T-cell (primary cell): ENCODE data around the gene GPATCH1. TPM values are rescaled to one million over a fixed set of nuclear protein-coding genes. Genes with fewer than 3 reads are reported as not detected.

Source experiments
- ATAC-seq, 4 experiments: fragments of 200-7000 bp in 3 of 4; fragments of 150-1000 bp in 1 of 4; cut with Tn5 transposase; replicated peaks in 1 of 4; 1 replicate in 3 of 4; 2 replicates in 1 of 4; pipeline ENCODE4 v1.10.0; 2021; ENCODE audit warnings: moderate library complexity in 3 of 4, mild to moderate bottlenecking in 2 of 4, moderate number of reproducible peaks in 1 of 4
- CTCF ChIA-PET, 2 donors: fragments of 300-600 bp; sonication (Branson Sonifier 250); formaldehyde crosslinking; loops; one replicate each; lab custom pipeline; 2022; ENCODE audit warnings: antibody characterized with exemption in 2 of 2; lab: Charles Lee
- POLR2A ChIA-PET, 2 donors: fragments of 300-600 bp; sonication (Branson Sonifier 250); formaldehyde crosslinking; loops; one replicate each; lab custom pipeline; 2022; ENCODE audit warnings: antibody characterized with exemption in 2 of 2; lab: Charles Lee
- DNase-seq, 35 experiments: peaks; one replicate each; pipeline versions ENCODE4 v3.0.0 to v3.0.0-alpha.2; 2013 to 2023
- H3K27ac ChIP-seq: one replicate; pipeline ENCODE4 v1.5.1; 2013; ENCODE audit warnings: low read length
- H3K27me3 ChIP-seq, 2 experiments: replicated peaks in 1 of 2; 1 replicate in 1 of 2; 2 replicates in 1 of 2; pipeline versions ENCODE4 v1.6.1 to v1.7.0; 2013; ENCODE audit warnings: low read length in 1 of 2, mixed read lengths in 1 of 2; ENCODE audit not compliant: control insufficient read depth in 2 of 2, insufficient read depth in 2 of 2; ENCODE audit errors: extremely low read depth in 1 of 2
- H3K36me3 ChIP-seq, 2 donors: 1 replicate in 1 of 2; 2 replicates in 1 of 2; pipeline versions ENCODE4 v1.6.1 to v1.7.0; 2013; ENCODE audit warnings: low read length in 1 of 2; ENCODE audit not compliant: control insufficient read depth in 2 of 2, insufficient read depth in 1 of 2; ENCODE audit errors: extremely low read depth in 1 of 2
- H3K4me1 ChIP-seq, 2 experiments: 1 replicate in 1 of 2; 2 replicates in 1 of 2; pipeline versions ENCODE4 v1.6.1 to v1.7.0; 2013; ENCODE audit warnings: low read length in 2 of 2, mixed read lengths in 1 of 2; ENCODE audit not compliant: insufficient read depth in 2 of 2, control insufficient read depth in 1 of 2; ENCODE audit errors: extremely low read depth in 1 of 2
- H3K4me3 ChIP-seq, 2 donors: 1 replicate in 1 of 2; 2 replicates in 1 of 2; pipeline versions ENCODE4 v1.5.1 to v1.7.0; 2013; ENCODE audit warnings: mild to moderate bottlenecking in 2 of 2, low read length in 1 of 2, moderate library complexity in 1 of 2; ENCODE audit not compliant: control insufficient read depth in 1 of 2; ENCODE audit errors: extremely low read depth in 1 of 2
- H3K9me3 ChIP-seq: 2 replicates; pipeline ENCODE4 v1.7.0; 2013
- H3K27ac Mint-ChIP-seq, 2 donors: one replicate each; pipeline ENCODE4 v1.8.0; 2020 to 2021; ENCODE audit warnings: mild to moderate bottlenecking in 2 of 2, mixed read lengths in 2 of 2
- H3K27me3 Mint-ChIP-seq, 2 donors: one replicate each; pipeline ENCODE4 v1.8.0; 2021 to 2022; ENCODE audit warnings: mixed read lengths in 2 of 2
- H3K36me3 Mint-ChIP-seq: one replicate; pipeline ENCODE4 v1.8.0; 2021; ENCODE audit warnings: mixed read lengths
- H3K4me1 Mint-ChIP-seq, 3 donors: one replicate each; pipeline ENCODE4 v1.8.0; 2020 to 2022; ENCODE audit warnings: mixed read lengths in 3 of 3, mild to moderate bottlenecking in 1 of 3
- H3K4me3 Mint-ChIP-seq, 3 donors: one replicate each; pipeline ENCODE4 v1.8.0; 2020 to 2022; ENCODE audit warnings: mild to moderate bottlenecking in 3 of 3, mixed read lengths in 3 of 3, moderate library complexity in 3 of 3
- H3K9me3 Mint-ChIP-seq, 3 donors: one replicate each; pipeline ENCODE4 v1.8.0; 2020 to 2022; ENCODE audit warnings: mixed read lengths in 3 of 3
- whole genome bisulfite sequencing: methylation state at CpG from one replicate; pipeline ENCODE4 v1.1.5; 2013; ENCODE audit warnings: missing lambda C conversion rate; ENCODE audit not compliant: insufficient coverage; 5-methylcytosine and 5-hydroxymethylcytosine counted together
- total RNA-seq, 35 experiments: library from RNA in 6 of 35; stranded (reverse) in 6 of 35; fragments of 120-200 nt in 1 of 35; gene quantifications; one replicate each; pipeline versions ENCODE4 v1.2.1 to v1.2.4 and lab custom pipeline; 2013 to 2026

The GPATCH1 gene
- total RNA-seq, 5 donors from 2014 or later (not counting 1 experiment from before 2014, with no cell fraction given), result 11.8 to 17.6 (median 14.3) TPM

- no peak for ATAC-seq
- no peaks in the 10 kb centered on the region for H3K9me3 ChIP-seq
- H3K4me3 Mint-ChIP-seq, result no peak overlapping the region
- no peaks in the 10 kb centered on the region for H3K27me3 ChIP-seq
- peaks cover 0 to 2% (median 2%) of the 10 kb centered on the region in 3 donors for H3K4me1 Mint-ChIP-seq
- H3K27ac ChIP-seq, result no peak overlapping the region
- 96% methylated on average over 7 of the region's 11 CpGs for WGBS
- H3K4me1 ChIP-seq, result no peaks in the 10 kb centered on the region
- H3K36me3 Mint-ChIP-seq, result peaks cover 66% of the 10 kb centered on the region
- H3K9me3 Mint-ChIP-seq, result no peaks in the 10 kb centered on the region
- H3K27me3 Mint-ChIP-seq, result no peaks in the 10 kb centered on the region
- H3K27ac Mint-ChIP-seq, result no peak overlapping the region
- DNase-seq, result no peak
- peaks cover 14 to 79% of the 10 kb centered on the region in 2 donors for H3K36me3 ChIP-seq
- CTCF ChIA-PET, result no interaction called here
- POLR2A ChIA-PET, result no interaction called here
- H3K4me3 ChIP-seq, result no peak overlapping the region
These were observed 12.6 kb downstream of the GPATCH1 start for GRCh38 chr19:33093420-33094210.

GRCh38 chr19:33094436-33095067, 13.6 kb downstream of the GPATCH1 start:
- H3K4me3 ChIP-seq, result no peak overlapping the region

GRCh38 chr19:33096005-33096404, 15.0 kb downstream of the GPATCH1 start:
- Mint-ChIP-seq H3K27ac (no peak overlapping the region), H3K4me1 (no peaks in the 10 kb centered on the region), H3K4me3 (no peak overlapping the region), H3K9me3 (no peaks in the 10 kb centered on the region), H3K27me3 (no peaks in the 10 kb centered on the region), H3K36me3 (peaks cover 56% of the 10 kb centered on the region)
- ChIA-PET POLR2A (no interaction called here), CTCF (no interaction called here)
- Histone ChIP-seq H3K9me3 (no peaks in the 10 kb centered on the region), H3K36me3 (peaks cover 13 to 70% of the 10 kb centered on the region in 2 donors), H3K27ac (no peak overlapping the region), H3K27me3 (no peaks in the 10 kb centered on the region), H3K4me1 (no peaks in the 10 kb centered on the region), H3K4me3 (no peak overlapping the region)
- ATAC-seq (no peak), DNase-seq (no peak)
- no CpG with 5 or more reads among the region's 4 CpGs for WGBS

More at GRCh38 chr19:33094436-33095067, 13.6 kb downstream of the GPATCH1 start:
- H3K36me3 ChIP-seq, result peaks cover 13 to 77% of the 10 kb centered on the region in 2 donors
- no peaks in the 10 kb centered on the region for H3K4me1 ChIP-seq
- H3K9me3 ChIP-seq, result no peaks in the 10 kb centered on the region
- Mint-ChIP-seq H3K4me3 (no peak overlapping the region), H3K4me1 (no peaks in the 10 kb centered on the region), H3K27me3 (no peaks in the 10 kb centered on the region), H3K36me3 (peaks cover 63% of the 10 kb centered on the region), H3K9me3 (no peaks in the 10 kb centered on the region), H3K27ac (no peak overlapping the region)
- ATAC-seq, result no peak
- H3K27ac ChIP-seq, result no peak overlapping the region
- ChIA-PET CTCF (no interaction called here), POLR2A (no interaction called here)
- WGBS, result 100% methylated on average over 1 of the region's 6 CpGs
- DNase-seq, result no peak
- H3K27me3 ChIP-seq, result no peaks in the 10 kb centered on the region

- WGBS, result 86% methylated on average over 2 of the region's 4 CpGs
These were observed 17.1 kb downstream of the GPATCH1 start for GRCh38 chr19:33098055-33098534.

GRCh38 chr19:33100894-33101644, 20.1 kb downstream of the GPATCH1 start:
- Mint-ChIP-seq H3K27me3 (no peaks in the 10 kb centered on the region), H3K4me1 (no peaks in the 10 kb centered on the region), H3K9me3 (no peaks in the 10 kb centered on the region), H3K4me3 (no peak overlapping the region), H3K27ac (no peak overlapping the region), H3K36me3 (peaks cover 46% of the 10 kb centered on the region)
- ATAC-seq (no peak), DNase-seq (no peak)
- Histone ChIP-seq H3K4me1 (no peaks in the 10 kb centered on the region), H3K4me3 (no peak overlapping the region), H3K9me3 (no peaks in the 10 kb centered on the region), H3K36me3 (peaks cover 22 to 47% of the 10 kb centered on the region in 2 donors), H3K27ac (no peak overlapping the region), H3K27me3 (no peaks in the 10 kb centered on the region)
- ChIA-PET CTCF (interaction anchor here in 1 of 2 donors (1.2 kb wide), 1 partner anchor 86 kb away, joined by 3 read pairs; no protein-coding TSS in a partner anchor), POLR2A (interaction anchor here in 1 of 2 donors (0.7 kb wide), 1 partner anchor 722 kb away, joined by 6 read pairs; no protein-coding TSS in a partner anchor)
- 100% methylated on average over 4 of the region's 10 CpGs for WGBS

More at GRCh38 chr19:33098055-33098534, 17.1 kb downstream of the GPATCH1 start:
- H3K9me3 Mint-ChIP-seq, result no peaks in the 10 kb centered on the region
- ChIA-PET CTCF (no interaction called here), POLR2A (no interaction called here)
- H3K4me1 ChIP-seq, result no peaks in the 10 kb centered on the region
- H3K27ac ChIP-seq, result no peak overlapping the region
- H3K4me1 Mint-ChIP-seq, result no peaks in the 10 kb centered on the region
- H3K27me3 Mint-ChIP-seq, result no peaks in the 10 kb centered on the region
- H3K36me3 Mint-ChIP-seq, result peaks cover 63% of the 10 kb centered on the region
- no peak overlapping the region for H3K4me3 Mint-ChIP-seq
- no peak overlapping the region for H3K4me3 ChIP-seq
- DNase-seq (no peak), ATAC-seq (no peak)
- no peak overlapping the region for H3K27ac Mint-ChIP-seq
- H3K36me3 ChIP-seq, result peaks cover 13 to 69% of the 10 kb centered on the region in 2 donors
- H3K27me3 ChIP-seq, result no peaks in the 10 kb centered on the region
- no peaks in the 10 kb centered on the region for H3K9me3 ChIP-seq

- H3K4me3 ChIP-seq, result no peak overlapping the region
- POLR2A ChIA-PET, result no interaction called here
- no peak overlapping the region for H3K27ac ChIP-seq
- Mint-ChIP-seq H3K4me3 (no peak overlapping the region), H3K4me1 (no peaks in the 10 kb centered on the region), H3K27me3 (no peaks in the 10 kb centered on the region), H3K27ac (no peak overlapping the region), H3K36me3 (peaks cover 45% of the 10 kb centered on the region), H3K9me3 (no peaks in the 10 kb centered on the region)
- CTCF ChIA-PET, result no interaction called here
- DNase-seq, result no peak
- no peak for ATAC-seq
- no peaks in the 10 kb centered on the region for H3K27me3 ChIP-seq
- no peaks in the 10 kb centered on the region for H3K4me1 ChIP-seq
- peaks cover 24 to 53% of the 10 kb centered on the region in 2 donors for H3K36me3 ChIP-seq
- no peaks in the 10 kb centered on the region for H3K9me3 ChIP-seq
- WGBS, result 100% methylated on average over 1 of the region's 6 CpGs
These were observed 21.9 kb downstream of the GPATCH1 start for GRCh38 chr19:33102893-33103292.
